22Rv1 (cell line): ENCODE results near the gene ATXN1.

Experiments used
- H3K27ac ChIP-seq: fragments of 450-650 bp; 2 replicates; pipeline ENCODE4 v1.5.1; 2017
- ZFX ChIP-seq: fragments of 450-650 bp; IDR thresholded peaks from 2 replicates; pipeline ENCODE4 v1.6.1; 2017; ENCODE audit warnings: antibody characterized with exemption, borderline replicate concordance
- TF ChIP-seq, protein P1 (sequence below): fragments of 450-650 bp; IDR thresholded peaks from 2 replicates; pipeline ENCODE4 v1.5.1; 2017; ENCODE audit warnings: mild to moderate bottlenecking

ATXN1 gene

DNA sequence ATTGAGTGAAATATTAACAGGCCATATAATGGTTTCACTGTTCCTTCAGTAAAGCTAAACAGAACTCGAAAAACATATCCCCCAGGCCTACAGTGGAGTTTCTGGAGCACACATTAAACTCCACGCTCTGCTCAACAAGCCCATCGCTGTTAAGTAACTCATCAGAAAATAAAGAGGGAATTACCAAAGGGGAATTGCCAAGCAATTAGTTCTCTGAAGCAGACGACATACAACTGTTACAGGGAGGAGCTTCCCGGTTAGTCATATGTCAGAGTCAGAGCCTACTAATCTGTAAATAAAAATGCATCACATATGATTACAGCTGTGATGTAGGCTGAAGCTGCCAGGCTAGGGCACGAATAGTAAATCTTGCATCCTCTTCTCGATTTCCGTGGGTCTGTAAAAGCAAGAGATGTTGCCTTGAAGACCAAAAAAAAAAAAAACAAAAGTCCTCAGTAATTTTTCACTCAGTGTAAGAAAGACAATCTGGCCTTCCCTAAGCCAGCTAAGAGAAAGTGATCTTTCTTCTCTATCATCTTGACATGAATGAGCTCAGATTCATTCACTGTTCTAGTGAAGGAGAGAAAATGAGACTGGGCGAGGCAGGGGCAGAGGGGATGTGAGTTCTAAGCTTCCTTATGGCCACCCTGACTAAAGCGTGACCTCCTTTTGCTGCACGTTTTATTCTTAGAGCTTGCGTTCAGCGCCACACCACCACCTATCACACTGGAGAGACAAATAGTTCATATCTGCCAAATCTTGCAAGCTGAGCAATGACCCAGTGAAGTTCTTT lies 13.8 kb downstream of the ATXN1 start:
- TF ChIP-seq, protein P1, sequence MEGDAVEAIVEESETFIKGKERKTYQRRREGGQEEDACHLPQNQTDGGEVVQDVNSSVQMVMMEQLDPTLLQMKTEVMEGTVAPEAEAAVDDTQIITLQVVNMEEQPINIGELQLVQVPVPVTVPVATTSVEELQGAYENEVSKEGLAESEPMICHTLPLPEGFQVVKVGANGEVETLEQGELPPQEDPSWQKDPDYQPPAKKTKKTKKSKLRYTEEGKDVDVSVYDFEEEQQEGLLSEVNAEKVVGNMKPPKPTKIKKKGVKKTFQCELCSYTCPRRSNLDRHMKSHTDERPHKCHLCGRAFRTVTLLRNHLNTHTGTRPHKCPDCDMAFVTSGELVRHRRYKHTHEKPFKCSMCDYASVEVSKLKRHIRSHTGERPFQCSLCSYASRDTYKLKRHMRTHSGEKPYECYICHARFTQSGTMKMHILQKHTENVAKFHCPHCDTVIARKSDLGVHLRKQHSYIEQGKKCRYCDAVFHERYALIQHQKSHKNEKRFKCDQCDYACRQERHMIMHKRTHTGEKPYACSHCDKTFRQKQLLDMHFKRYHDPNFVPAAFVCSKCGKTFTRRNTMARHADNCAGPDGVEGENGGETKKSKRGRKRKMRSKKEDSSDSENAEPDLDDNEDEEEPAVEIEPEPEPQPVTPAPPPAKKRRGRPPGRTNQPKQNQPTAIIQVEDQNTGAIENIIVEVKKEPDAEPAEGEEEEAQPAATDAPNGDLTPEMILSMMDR, result no peak
- no peak for TF ChIP-seq ZFX
- H3K27ac ChIP-seq, result no peak overlapping the region

DNA sequence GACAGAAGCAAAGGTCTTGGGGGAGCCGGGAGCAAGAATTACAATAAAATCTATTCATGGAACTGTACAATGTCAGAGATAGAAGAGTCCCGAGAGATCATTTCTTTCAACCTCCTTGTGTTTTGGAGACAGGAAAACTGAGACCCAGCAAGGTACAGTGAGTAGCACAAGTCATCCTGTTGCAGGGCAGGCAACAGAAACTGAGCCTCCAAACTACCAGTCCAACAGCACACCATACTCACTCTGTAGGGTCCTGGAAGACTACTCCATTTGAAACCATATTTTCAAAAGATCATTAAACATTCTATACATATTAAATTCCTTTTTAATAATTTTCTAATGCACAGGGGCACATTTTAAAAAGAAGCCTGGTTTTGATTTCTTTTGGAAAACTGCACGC lies 14.4 kb downstream of the ATXN1 start:
- no peak overlapping the region for H3K27ac ChIP-seq
- no peak for TF ChIP-seq ZFX
- TF ChIP-seq, protein P1, result no peak

DNA sequence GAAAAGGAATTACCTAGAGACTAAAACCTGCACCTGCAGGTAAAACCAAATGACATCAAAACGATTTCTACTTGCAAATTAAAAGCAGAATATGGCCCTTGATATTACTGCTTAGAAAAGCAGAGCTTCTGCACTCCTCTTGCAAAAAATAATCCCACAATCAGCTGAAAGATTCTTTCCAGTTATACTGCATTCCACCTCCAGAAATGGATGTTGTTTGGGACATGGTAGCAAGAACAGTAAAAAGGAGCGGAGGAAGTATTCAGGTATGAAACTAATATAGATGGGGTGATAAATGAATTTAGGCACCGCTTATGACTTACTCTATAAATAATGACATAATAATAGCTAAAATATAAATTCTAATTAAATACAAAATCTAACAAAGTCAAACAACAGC lies 14.9 kb downstream of the ATXN1 start:
- TF ChIP-seq, protein P1, result no peak
- H3K27ac ChIP-seq, result no peak overlapping the region

DNA sequence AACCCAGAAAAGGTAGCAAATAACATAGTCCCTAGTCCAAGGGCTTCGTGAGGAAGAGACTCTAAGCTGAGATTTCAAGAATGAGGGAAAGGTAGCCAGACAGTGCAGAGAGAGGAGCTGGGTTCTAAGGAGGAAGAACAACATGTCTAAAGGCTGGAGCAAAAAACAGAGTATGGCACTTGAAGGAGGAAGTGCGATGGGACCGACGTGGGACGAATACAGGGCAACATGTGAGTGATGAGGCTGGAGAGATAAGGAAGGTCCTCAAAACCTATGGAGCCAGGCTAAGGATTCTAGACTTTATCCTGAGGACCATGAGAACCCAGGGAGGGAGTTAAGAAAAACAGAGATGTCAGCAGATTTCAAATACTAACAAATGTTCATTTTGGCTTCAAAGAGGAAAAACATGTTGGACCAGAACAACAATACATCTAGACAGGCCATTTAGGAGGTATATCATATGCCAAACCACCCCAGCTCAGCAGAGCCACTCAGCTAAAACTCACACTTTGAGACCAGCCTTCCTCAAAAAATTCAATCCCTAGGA lies 17.5 kb downstream of the ATXN1 start:
- TF ChIP-seq, protein P1, result no peak
- no peak for TF ChIP-seq ZFX
- H3K27ac ChIP-seq, result no peak overlapping the region

DNA sequence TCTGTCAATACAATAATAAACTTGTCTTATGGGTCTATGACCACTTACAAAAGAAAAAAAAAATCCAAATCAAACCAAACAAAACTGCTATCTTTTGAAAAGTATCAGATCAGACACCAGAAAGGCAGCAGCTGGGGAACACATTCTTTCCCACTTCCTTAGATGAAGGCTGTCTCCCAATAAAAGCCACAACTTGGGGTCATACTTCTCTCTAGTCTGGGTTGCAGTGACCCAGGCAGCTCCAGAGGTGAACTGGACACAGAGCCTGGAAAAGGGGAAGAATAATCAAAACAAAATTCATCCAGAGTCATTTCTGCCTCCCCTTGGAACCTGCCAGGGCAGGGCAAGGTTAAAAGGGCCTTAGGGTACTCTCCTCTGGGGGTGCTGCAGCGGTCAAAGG lies 19.1 kb downstream of the ATXN1 start:
- H3K27ac ChIP-seq, result no peak overlapping the region
- TF ChIP-seq, protein P1, result no peak
- TF ChIP-seq ZFX, result no peak

DNA sequence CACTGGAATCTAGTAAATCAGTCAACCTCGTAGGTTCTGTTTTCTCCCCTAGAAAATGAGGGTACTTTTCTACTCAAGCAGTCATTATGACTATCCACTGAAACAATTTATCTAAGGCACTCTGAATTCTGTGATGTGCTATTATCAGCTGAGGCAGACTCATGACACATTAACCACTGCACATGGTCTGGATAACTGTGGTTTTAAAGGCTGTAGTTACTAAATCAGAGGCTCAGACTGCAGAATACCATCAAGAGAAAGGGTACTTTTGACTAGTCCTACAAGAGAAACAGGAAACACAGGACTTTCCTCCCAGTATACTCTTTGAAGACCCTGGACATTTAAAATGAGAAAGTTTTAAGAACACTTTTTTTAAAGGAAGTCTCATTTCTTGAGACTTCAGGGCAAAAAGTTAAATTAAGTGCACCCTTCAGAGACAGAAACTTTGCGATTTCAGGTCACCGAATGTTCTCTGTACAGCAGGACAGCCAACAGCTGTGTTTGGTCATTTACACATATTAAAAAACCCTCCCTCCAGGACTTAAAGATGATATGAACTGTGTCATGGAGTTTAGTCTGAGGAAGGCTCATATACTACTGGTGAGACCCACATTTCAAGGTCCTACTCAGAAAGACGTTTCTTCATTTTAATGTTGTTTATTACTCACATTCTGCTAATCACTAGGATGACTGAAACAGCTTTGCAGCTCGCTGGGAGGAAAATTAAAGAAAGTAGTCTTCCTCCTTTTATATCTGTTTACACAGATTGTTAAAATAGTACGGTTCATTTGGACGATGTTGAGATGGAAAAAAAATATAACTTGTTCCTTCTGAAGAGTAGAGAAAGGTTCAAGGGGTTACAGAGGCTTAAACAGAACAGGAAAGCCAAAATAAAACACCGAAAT lies 19.9 kb downstream of the ATXN1 start:
- no peak for TF ChIP-seq ZFX
- TF ChIP-seq, protein P1, result no peak
- H3K27ac ChIP-seq, result no peak overlapping the region
